B cell (primary cell): ENCODE measurements around the gene SMNDC1.

Experiments used
- EZH2 ChIP-seq: IDR thresholded peaks from 2 replicates; pipeline ENCODE4 v1.6.1; 2012; ENCODE audit warnings: borderline replicate concordance, low read depth, mild to moderate bottlenecking, moderate library complexity, low read length; ENCODE audit not compliant: insufficient read depth, poor library complexity, severe bottlenecking
- TF ChIP-seq, protein P1 (sequence below): fragments of 200-600 bp; IDR thresholded peaks from one replicate; pipeline ENCODE4 v1.8.0; 2022; ENCODE audit warnings: antibody characterized with exemption, mild to moderate bottlenecking

DNA sequence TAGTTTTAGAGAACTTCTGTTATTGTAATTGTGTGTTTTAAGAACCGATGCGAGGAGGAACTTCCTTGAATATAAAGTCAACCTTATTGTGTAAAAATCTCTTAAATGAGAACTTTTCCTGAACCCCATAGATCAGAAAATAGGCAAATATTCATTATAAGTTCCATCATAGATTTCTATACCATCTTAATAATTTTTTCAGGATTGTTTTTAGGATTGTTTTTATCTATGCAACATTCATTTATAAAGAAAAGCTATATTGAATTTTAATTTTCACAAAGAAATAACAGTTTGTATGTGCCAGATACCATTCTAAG, 1.7 kb upstream of the SMNDC1 start:
- TF ChIP-seq EZH2, result no peak
- TF ChIP-seq, protein P1, sequence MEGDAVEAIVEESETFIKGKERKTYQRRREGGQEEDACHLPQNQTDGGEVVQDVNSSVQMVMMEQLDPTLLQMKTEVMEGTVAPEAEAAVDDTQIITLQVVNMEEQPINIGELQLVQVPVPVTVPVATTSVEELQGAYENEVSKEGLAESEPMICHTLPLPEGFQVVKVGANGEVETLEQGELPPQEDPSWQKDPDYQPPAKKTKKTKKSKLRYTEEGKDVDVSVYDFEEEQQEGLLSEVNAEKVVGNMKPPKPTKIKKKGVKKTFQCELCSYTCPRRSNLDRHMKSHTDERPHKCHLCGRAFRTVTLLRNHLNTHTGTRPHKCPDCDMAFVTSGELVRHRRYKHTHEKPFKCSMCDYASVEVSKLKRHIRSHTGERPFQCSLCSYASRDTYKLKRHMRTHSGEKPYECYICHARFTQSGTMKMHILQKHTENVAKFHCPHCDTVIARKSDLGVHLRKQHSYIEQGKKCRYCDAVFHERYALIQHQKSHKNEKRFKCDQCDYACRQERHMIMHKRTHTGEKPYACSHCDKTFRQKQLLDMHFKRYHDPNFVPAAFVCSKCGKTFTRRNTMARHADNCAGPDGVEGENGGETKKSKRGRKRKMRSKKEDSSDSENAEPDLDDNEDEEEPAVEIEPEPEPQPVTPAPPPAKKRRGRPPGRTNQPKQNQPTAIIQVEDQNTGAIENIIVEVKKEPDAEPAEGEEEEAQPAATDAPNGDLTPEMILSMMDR, result peak; percentile 28
